PC-3 (cell line): Measurements from ENCODE around the gene PTPRN2.

Source experiments
- EZH2 ChIP-seq: fragments of 300-600 bp; sonication (generic); IDR thresholded peaks from one replicate; pipeline ENCODE4 v1.6.1; 2017; ENCODE audit warnings: antibody characterized with exemption, mild to moderate bottlenecking, low read length; ENCODE audit not compliant: unreplicated experiment
- EZH2phosphoT487 ChIP-seq: fragments of 300-600 bp; sonication (generic); IDR thresholded peaks from 2 replicates; pipeline ENCODE4 v1.6.1; 2018; ENCODE audit warnings: mild to moderate bottlenecking, antibody characterized with exemption, low read length, borderline replicate concordance
- TF ChIP-seq, protein P1 (sequence below): fragments of 300-600 bp; sonication (generic); conservative IDR thresholded peaks from 2 replicates; pipeline ENCODE4 v1.5.1; 2017; ENCODE audit warnings: antibody characterized with exemption, low read depth, mild to moderate bottlenecking, low read length

DNA sequence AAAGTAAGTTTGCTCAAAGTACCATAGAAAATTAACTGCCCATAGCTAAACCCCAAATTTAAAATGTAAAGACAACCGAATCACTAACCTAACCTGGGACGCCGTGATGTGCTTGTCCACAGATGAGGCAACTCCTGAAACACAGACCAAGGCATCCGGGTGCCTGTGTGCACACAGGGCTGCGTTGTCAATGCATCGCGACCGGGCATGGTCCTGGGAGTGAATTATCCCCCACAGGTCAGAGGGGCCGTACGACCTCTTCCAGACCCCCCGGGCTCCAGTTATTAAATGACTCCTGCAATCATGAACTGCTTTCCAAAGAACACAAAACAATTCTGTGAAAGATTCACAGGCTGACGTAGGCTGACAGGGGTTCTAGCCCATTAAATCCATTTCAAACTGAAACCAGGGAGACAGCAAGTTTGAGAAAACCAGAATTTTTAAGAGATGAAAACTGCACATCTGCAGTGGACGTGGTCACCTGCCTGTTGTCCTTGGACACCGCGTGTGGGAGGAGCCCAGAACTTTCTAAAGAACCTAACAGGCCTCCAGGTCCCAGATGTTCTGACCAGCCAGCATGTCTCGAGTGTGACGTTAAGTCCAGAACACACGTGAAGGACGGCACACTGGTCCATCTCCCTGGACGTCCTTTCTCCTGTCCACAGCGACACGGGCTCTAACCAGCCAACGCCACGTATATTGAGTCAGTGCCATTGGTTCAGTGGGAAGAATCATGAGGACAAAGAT, 953.0 kb downstream of the PTPRN2 start:
- TF ChIP-seq, protein P1, sequence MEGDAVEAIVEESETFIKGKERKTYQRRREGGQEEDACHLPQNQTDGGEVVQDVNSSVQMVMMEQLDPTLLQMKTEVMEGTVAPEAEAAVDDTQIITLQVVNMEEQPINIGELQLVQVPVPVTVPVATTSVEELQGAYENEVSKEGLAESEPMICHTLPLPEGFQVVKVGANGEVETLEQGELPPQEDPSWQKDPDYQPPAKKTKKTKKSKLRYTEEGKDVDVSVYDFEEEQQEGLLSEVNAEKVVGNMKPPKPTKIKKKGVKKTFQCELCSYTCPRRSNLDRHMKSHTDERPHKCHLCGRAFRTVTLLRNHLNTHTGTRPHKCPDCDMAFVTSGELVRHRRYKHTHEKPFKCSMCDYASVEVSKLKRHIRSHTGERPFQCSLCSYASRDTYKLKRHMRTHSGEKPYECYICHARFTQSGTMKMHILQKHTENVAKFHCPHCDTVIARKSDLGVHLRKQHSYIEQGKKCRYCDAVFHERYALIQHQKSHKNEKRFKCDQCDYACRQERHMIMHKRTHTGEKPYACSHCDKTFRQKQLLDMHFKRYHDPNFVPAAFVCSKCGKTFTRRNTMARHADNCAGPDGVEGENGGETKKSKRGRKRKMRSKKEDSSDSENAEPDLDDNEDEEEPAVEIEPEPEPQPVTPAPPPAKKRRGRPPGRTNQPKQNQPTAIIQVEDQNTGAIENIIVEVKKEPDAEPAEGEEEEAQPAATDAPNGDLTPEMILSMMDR, result no peak
- no peak for TF ChIP-seq EZH2phosphoT487
- no peak for TF ChIP-seq EZH2
